Inferior parietal cortex (tissue), 1 donor: ENCODE data around the gene BACE2.

Experiments
- DNase-seq: peaks from one replicate; pipeline ENCODE4 v3.0.0-alpha.2; 2016; ENCODE audit errors: extremely low spot score

The BACE2 gene

DNA sequence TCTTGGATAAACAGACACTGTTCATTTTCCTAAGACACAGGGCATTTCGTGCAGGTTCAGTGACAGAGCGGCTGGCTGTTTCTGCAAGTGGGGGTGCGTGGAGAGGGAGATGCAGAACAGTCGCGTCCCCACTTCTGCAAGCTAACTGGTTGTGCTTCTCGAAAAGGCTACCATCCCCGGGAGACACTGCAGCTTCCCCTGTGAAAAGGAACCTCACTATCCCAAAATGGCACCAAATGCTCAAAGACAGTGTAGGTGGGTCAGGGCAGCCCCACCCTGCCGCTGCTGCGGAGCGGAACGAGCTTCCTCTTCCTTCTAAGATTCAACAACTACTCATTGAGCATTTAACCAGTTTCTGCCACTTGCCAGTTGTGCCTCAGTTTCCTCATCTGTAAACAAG, 19.2 kb upstream of the BACE2 start:
- DNase-seq, result no peak

DNA sequence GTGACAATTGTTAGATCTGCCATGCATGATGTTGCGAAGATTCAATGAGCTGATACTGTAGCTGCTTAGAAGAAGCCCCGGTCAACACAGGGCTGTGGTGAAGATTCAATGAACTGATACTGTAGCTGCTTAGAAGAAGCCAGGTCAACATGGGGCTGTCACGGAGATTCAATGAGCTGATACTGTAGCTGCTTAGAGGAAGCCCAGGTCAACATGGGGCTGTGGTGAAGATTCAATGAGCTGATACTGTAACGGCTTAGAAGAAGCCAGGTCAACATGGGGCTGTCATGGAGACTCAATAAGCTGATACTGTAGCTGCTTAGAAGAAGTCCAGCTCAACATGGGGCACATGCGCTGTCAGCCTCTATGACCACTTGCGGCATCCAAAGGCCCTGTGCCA, 18.8 kb upstream of the BACE2 start:
- DNase-seq, result no peak

DNA sequence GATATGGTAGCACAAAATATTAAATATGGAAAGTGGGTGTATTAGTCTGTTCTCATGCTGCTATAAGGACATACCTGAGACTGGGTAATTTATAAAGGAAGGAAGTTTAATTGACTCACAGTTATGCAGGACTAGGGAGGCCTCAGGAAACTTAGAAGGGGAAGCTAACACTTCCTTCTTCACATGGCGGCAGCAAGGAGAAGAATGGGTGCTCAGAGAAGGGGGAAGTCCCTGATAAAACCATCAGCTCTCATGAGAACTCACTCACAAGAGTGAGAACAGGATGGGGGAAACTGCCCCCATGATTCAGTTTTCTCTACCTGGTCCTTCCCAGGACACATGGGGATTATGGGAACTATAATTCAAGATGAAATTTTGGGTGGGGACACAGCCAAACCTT, 15.8 kb upstream of the BACE2 start:
- DNase-seq, result no peak

GRCh38 chr21:41153443-41153842, 14.5 kb upstream of the BACE2 start:
- DNase-seq, result no peak

- DNase-seq, result no peak
Measured at GRCh38 chr21:41156142-41156541, 11.8 kb upstream of the BACE2 start.

DNA sequence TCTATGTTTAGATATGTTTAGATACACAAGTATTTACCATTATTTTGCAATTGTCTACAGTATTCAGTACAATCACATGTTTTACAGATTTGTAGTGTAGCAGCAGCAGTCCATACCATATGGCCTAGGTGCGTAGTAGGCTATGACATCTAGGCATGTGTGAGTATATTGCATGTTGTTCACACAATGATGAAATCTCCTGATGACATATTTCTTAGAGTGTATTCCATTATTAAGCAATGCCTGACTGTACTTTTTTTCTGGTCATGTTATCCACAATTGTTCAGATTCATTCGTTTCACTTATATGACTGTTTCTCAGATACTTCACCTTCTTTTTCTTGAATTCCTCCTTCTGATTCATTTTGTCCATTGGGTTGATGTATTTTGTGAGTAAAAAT, 9.9 kb upstream of the BACE2 start:
- no peak for DNase-seq

- no peak for DNase-seq
Measured at GRCh38 chr21:41160036-41160435, 7.9 kb upstream of the BACE2 start.

DNA sequence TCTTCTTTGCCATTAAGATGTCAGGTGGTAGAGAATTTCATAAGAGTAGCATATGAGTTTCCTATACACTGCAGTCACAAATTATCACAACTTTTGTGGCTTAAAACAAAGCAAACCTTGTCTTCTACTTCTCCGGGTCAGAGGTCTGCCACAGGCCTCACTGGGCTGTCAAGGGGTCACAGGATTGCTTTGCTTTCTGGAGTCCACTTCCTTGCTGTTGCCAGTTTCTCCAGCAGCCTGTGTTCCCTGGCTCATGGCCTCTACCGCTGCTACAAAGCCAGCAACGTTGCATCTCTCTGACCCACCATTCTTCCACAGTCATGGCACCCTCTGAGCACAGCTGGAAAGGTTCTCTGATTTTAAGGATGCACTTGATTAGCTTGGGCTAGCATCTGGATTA, 6.5 kb upstream of the BACE2 start:
- no peak for DNase-seq

- DNase-seq, result no peak
Measured at GRCh38 chr21:41162096-41162495, 5.9 kb upstream of the BACE2 start.

- DNase-seq, result no peak
Measured at GRCh38 chr21:41163091-41163490, 4.9 kb upstream of the BACE2 start.

GRCh38 chr21:41164052-41164451, 3.9 kb upstream of the BACE2 start:
- DNase-seq, result no peak

- no peak for DNase-seq
Measured at GRCh38 chr21:41164981-41165655, 2.8 kb upstream of the BACE2 start.

- DNase-seq, result no peak
Measured at GRCh38 chr21:41166884-41167283, 1.1 kb upstream of the BACE2 start.

DNA sequence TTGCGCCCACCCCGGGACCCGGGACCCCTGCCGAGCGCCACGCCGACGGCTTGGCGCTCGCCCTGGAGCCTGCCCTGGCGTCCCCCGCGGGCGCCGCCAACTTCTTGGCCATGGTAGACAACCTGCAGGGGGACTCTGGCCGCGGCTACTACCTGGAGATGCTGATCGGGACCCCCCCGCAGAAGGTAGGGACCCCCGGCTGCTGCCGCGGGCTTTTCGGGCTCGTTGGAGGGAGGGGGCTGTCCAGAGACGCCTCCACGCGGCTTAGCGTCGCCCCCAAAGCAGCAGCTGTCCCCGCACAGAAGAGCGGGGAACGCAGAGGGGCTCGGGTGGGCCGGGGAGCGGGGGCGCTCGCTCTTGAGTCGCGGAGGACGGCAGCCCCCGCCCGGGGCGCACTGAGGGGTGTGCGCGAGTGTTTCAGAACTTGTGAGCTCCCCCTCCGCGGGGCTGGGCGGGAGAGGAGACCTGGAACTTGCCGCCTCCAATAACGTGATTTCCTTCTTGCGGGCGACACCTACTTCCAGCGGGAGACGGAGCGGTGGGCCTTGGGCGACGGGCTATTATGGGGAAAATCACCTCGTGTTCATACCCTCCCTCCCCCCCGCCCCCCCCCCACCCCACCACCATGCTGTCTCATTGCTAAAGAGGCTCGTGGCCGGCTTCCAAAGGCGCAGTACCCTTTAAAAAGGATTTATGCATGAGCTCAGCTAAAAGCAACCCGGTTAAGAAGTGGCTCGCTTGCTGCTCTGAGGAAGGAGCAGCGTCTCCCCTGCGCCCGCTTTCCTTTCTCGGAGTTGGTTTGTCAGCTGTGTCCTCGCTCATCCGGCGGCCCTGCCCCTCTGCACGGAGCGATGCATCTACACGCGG, 664 bp downstream of the BACE2 start:
- no peak for DNase-seq

DNA sequence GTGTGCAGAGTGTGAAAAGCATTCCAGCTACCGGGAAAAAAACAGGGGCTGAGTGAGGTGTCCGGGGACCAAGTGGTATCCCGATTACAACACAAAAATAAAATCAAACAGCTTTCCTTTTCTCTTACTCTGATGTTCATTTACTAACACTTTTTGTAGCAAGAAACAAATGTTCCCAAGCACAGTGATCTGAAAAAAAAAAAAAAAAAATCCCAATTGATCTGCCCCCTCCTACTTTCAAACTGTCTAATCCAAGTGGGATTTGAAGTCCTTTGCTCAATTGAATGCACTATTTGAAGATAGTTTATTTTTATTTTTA, 1.3 kb downstream of the BACE2 start:
- DNase-seq, result no peak

- no peak for DNase-seq
Measured at GRCh38 chr21:41169701-41170100, 1.7 kb downstream of the BACE2 start.

- no peak for DNase-seq
Measured at GRCh38 chr21:41170442-41170841, 2.5 kb downstream of the BACE2 start.

GRCh38 chr21:41170859-41171609, 3.1 kb downstream of the BACE2 start:
- DNase-seq, result no peak

- no peak for DNase-seq
Measured at GRCh38 chr21:41175080-41175479, 7.1 kb downstream of the BACE2 start.

DNA sequence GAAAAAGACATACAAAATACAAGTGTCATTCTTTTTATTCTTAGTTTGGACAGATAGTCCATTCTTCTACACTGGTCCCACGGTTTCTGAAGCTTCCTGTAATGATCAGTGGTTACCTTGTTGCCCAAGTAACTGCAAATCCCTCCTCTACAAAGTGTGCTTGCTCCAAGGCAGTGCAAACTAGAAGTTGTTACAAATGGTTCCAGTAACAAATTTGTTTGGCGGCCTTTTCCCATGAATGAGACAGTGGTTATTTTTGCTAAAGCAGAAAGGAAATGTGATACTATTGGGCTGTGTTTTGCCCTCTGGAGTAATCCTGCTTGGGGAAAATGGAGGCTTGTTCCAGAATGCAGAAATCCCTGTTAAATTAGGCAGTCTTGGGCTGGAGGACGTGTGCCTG, 8.9 kb downstream of the BACE2 start:
- DNase-seq, result no peak

DNA sequence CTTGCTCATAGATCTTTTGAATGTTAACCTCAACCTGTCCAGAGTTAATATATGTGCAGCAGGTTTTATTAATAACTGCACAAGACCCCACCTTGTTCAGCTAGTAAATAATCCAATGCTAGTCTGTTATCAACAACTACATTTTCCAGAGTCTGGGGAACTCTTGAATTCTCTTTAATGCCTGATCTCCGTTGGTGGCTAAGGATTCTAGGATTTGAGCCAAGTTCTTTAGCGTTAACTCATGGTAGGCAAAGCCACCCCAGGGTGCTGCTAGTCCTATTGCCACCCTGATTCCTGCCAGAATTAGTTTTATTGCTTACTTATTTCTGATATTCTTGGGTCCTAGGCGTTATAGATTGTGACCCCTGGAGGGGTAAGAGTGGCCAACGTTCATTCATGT, 12.8 kb downstream of the BACE2 start:
- DNase-seq, result no peak

DNA sequence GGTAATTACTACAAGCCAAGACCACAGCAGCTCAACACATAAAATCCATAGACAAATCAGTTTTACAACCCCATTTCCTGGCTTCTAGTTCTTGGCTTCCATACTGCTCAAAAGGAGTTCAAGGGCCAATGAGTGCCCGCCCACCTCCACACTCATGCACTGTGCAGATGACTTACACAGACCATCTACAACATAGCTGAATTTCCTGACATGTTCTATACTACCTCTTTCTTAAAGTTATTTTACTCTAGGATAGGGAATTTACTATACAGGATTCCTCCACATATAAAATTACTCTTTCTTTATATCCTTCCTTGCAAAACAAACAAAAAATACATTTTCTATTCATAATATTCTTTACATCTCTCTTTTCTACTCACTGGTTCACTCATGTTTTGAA, 14.6 kb downstream of the BACE2 start:
- DNase-seq, result no peak

DNA sequence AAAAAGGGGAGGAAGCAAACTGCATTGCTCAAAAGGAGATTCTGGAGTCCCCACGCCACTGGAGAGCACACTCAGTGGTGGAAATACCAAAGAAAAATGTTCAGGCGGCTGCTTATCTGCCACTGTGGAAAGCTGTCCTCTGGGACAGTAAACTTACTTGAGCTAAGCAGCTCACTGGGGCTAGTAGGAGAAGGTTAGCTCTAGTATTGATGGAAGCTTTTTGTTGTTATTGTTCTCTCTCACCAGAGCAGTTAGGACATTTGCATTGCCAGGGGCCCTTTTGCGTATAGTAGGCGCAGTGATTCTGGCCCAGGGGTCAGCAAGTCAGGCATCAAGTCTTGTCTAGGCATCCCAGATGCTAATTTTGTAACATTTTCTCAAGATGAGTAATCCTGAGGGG, 15.6 kb downstream of the BACE2 start:
- DNase-seq, result no peak
